ENCODE measurements around the gene SRSF12.

The SRSF12 gene

DNA sequence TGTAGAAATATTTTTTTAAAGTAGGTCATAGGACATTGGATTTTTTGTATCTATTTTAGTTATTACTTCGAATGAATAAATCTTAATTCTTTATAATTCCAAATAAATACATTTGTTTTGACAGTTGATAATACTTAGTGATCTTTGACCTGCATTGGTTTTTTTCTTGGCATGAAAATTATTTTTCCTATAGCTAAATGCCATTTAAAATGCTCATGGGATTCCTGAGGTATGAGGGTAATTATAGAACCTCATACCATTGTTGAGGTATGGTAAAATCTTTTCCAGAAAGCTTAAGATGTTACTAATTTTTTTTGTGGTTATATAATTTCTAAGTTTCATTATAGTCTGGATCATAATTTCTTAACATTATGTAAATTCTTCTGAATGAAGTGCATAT is 36.3 kb upstream of the SRSF12 start:
- Histone ChIP-seq H2AFZ (ENCODE audit: low read depth) (no peak overlapping the region), H3K27me3 (ENCODE audit: insufficient read depth, low read depth) (no peaks in the 10 kb centered on the region), H3K9ac (no peak overlapping the region), H3K27ac (no peak overlapping the region), H3K79me2 (ENCODE audit: insufficient read depth, low read depth) (peaks cover 14% of the 10 kb centered on the region), H3K4me1 (ENCODE audit: low read depth, poor library complexity, severe bottlenecking) (peaks cover 2% of the 10 kb centered on the region), H3K4me3 (IDR thresholded peaks at IDR 0.05; ENCODE audit: insufficient read depth, low read depth, low read length) (no peak overlapping the region), H3K4me2 (no peak overlapping the region), H3K36me3 (ENCODE audit: insufficient read depth) (no peaks in the 10 kb centered on the region; the same call in 1 of the 2 replicates), H4K20me1 (ENCODE audit: insufficient read depth) (no peaks in the 10 kb centered on the region)
- TF ChIP-seq, protein P1, sequence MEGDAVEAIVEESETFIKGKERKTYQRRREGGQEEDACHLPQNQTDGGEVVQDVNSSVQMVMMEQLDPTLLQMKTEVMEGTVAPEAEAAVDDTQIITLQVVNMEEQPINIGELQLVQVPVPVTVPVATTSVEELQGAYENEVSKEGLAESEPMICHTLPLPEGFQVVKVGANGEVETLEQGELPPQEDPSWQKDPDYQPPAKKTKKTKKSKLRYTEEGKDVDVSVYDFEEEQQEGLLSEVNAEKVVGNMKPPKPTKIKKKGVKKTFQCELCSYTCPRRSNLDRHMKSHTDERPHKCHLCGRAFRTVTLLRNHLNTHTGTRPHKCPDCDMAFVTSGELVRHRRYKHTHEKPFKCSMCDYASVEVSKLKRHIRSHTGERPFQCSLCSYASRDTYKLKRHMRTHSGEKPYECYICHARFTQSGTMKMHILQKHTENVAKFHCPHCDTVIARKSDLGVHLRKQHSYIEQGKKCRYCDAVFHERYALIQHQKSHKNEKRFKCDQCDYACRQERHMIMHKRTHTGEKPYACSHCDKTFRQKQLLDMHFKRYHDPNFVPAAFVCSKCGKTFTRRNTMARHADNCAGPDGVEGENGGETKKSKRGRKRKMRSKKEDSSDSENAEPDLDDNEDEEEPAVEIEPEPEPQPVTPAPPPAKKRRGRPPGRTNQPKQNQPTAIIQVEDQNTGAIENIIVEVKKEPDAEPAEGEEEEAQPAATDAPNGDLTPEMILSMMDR (conservative IDR thresholded peaks at IDR 0.05; ENCODE audit: low read depth, low read length), result no peak

DNA sequence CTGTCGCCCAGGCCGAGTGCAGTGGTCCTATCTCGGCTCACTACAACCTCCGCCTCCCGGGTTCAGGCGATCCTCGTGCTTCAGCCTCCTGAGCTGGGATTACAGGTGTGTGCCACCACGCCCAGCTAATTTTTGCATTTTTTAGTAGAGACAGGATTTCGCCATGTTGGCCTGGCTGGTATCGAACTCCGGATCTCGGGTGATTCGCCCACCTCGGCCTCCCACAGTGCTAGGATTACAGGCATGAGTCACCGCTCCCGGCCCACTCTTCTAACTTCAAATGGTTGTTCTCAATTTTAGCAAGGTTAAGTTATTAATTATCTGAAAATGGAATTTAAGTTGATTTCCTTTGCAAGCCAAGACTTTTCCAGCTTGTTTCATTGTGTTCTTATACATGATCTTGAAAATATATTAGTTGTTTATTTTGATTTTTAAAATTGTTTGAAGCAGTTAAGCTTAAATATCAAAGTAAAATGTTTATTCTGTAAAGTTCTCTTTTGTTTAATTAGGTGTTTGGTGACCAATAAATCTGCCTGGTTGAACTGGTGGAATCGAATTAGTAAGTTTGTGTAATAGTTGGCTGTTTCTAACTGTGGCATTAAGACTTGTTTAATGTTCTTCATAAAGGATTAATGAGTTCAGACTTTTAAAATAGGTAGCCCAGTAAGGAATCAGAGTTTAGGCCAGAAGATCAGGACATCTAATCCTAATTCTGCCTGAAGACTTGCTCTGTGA is 30.3 kb upstream of the SRSF12 start:
- Histone ChIP-seq H4K20me1 (ENCODE audit: insufficient read depth) (no peaks in the 10 kb centered on the region), H3K27me3 (ENCODE audit: insufficient read depth, low read depth) (no peaks in the 10 kb centered on the region), H3K36me3 (ENCODE audit: insufficient read depth) (no peaks in the 10 kb centered on the region), H3K4me3 (IDR thresholded peaks at IDR 0.05; ENCODE audit: insufficient read depth, low read depth, low read length) (no peak overlapping the region), H3K27ac (no peak overlapping the region), H3K4me1 (ENCODE audit: low read depth, poor library complexity, severe bottlenecking) (peaks cover 29% of the 10 kb centered on the region), H3K4me2 (peak overlapping the region; percentile 45), H2AFZ (ENCODE audit: low read depth) (no peak overlapping the region), H3K79me2 (ENCODE audit: insufficient read depth, low read depth) (peaks cover 40% of the 10 kb centered on the region), H3K9ac (no peak overlapping the region)
- TF ChIP-seq, protein P1 (conservative IDR thresholded peaks at IDR 0.05; ENCODE audit: low read depth, low read length), result no peak

DNA sequence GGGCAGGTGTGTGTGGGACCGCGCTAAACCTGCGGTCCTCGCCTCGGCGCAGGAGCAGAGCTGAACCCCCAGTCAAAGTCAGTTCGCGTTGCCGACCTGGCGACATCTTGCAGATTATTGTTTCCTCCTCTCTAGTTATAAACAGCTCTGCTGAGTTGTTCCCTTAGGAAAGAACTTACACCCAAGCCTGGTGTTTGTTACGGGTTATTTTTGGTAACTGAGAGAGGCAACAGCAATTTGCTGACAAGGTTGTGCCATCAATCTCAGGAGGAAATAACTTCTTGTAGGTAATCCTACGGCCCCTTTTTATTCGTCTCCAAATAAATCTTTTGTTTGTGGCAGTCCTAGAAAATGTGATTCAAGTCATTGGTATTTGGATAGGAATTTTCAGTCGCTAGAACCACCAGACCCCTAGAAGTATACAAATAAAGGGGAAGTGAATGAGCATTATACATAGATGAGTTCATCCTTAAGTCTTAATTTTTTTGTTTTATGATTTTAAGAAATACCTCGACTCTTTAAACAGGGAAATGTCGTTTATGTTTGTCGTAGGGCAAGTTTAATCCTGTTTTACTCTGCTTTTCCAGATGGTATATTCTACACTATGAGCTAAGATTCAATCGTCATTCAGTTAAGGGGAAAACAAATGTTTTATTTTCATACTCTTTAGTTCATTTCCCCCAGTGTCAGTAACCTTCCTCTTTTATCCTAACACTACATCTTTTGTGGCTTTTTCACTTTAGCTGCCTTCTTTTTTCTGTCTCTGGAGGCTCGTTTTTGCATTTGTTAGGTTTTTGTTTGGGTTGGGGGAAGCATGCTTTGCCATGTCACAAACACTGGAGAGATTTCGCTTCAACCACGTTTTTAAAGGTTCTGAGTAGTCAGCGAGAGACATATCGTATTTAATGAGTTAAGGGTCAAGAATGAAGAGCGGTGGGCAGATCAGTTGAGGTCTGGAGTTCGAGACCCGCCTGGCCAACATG is 29.1 kb upstream of the SRSF12 start:
- Histone ChIP-seq H3K27ac (peak overlapping the region; percentile 94), H3K4me2 (peak overlapping the region; percentile 56; the same call in 1 of the 2 replicates), H3K27me3 (ENCODE audit: insufficient read depth, low read depth) (no peaks in the 10 kb centered on the region), H3K4me1 (ENCODE audit: low read depth, poor library complexity, severe bottlenecking) (peaks cover 29% of the 10 kb centered on the region), H3K36me3 (ENCODE audit: insufficient read depth) (no peaks in the 10 kb centered on the region), H3K9ac (peak overlapping the region; percentile 95), H3K4me3 (IDR thresholded peaks at IDR 0.05; ENCODE audit: insufficient read depth, low read depth, low read length) (no peak overlapping the region), H4K20me1 (ENCODE audit: insufficient read depth) (no peaks in the 10 kb centered on the region), H3K79me2 (ENCODE audit: insufficient read depth, low read depth) (peaks cover 35% of the 10 kb centered on the region), H2AFZ (ENCODE audit: low read depth) (peak overlapping the region; percentile 82)
- TF ChIP-seq, protein P1 (conservative IDR thresholded peaks at IDR 0.05; ENCODE audit: low read depth, low read length), result no peak

DNA sequence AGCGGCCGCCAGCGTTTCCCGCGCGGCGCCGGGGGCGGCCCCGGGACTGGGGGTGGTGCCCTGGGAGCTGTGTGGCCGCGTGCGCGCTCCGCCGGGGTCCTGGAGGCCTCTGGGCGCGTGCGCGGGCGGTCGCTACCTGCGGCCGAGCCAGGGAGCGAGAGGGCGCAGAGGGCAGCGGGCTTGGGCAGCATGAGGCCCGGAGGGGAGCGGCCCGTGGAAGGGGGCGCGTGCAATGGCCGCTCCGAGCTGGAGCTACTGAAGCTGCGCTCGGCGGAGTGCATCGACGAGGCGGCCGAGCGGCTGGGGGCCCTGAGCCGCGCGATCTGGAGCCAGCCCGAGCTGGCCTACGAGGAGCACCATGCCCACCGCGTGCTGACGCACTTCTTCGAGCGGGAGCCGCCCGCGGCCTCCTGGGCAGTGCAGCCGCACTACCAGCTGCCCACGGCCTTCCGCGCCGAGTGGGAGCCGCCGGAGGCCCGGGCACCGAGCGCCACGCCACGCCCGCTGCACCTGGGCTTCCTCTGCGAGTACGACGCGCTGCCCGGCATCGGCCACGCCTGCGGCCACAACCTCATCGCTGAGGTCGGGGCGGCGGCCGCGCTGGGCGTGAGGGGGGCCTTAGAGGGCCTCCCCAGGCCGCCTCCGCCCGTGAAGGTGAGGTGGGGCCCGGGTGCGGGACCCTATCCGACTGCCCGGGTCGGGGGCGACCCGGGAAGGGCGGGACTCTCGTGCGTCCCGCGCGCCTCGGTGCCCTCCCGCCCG is 28.3 kb upstream of the SRSF12 start, which contains the start of gene PM20D2:
TSS of gene PM20D2 (plus strand) at position 100 of the 762 bp plus-strand sequence. CDS start at position 190, 90 bp downstream.
- H3K4me2 ChIP-seq, result peak within 1 kb of the TSS; percentile 62
- H3K79me2 ChIP-seq (ENCODE audit: insufficient read depth, low read depth), result peaks cover 30% of the 10 kb centered on the region
- TF ChIP-seq, protein P1 (conservative IDR thresholded peaks at IDR 0.05; ENCODE audit: low read depth, low read length), result no peak
- H3K4me1 ChIP-seq (ENCODE audit: low read depth, poor library complexity, severe bottlenecking), result peaks cover 29% of the 10 kb centered on the region
- H2AFZ ChIP-seq (ENCODE audit: low read depth), result peak within 1 kb of the TSS; percentile 82
- no peaks in the 10 kb centered on the region for H3K36me3 ChIP-seq (ENCODE audit: insufficient read depth)
- H3K27ac ChIP-seq, result peak within 1 kb of the TSS; percentile 94
- H4K20me1 ChIP-seq (ENCODE audit: insufficient read depth), result no peaks in the 10 kb centered on the region
- H3K9ac ChIP-seq, result peak within 1 kb of the TSS; percentile 95
- H3K27me3 ChIP-seq (ENCODE audit: insufficient read depth, low read depth), result no peaks in the 10 kb centered on the region
- no peak within 1 kb of the TSS for H3K4me3 ChIP-seq (IDR thresholded peaks at IDR 0.05; ENCODE audit: insufficient read depth, low read depth, low read length)

Measured in KMS-11 (cell line).